GM23338 (cell line): ENCODE measurements around the gene ZNRF1. TPM values are rescaled to one million over a fixed set of nuclear protein-coding genes. Genes with fewer than 3 reads are reported as not detected.

Experiments used
- ATAC-seq: fragments of 200-7000 bp; cut with Tn5 transposase; 3 replicates; pipeline ENCODE4 v1.9.1; 2020
- DNase-seq: peaks from one replicate; pipeline ENCODE4 v3.0.0-alpha.2; 2015; ENCODE audit warnings: low spot score
- H2AFZ ChIP-seq: fragments of 200-600 bp; sonication (generic); 2 replicates; pipeline ENCODE4 v1.8.0; 2016; ENCODE audit warnings: antibody characterized with exemption, mild to moderate bottlenecking, moderate library complexity
- H3F3A ChIP-seq: fragments of 200-600 bp; sonication (generic); replicated peaks from 2 replicates; pipeline ENCODE4 v1.8.0; 2017; ENCODE audit warnings: antibody characterized with exemption, mixed run types, low read depth
- H3K27ac ChIP-seq: fragments of 200-600 bp; sonication (generic); 2 replicates; pipeline ENCODE4 v1.6.1; 2016; ENCODE audit warnings: low read depth
- H3K27me3 ChIP-seq: fragments of 200-600 bp; sonication (generic); 2 replicates; pipeline ENCODE4 v1.8.0; 2016; ENCODE audit warnings: mild to moderate bottlenecking, mixed run types, moderate library complexity; ENCODE audit not compliant: insufficient read depth
- H3K36me3 ChIP-seq: fragments of 200-600 bp; sonication (generic); 2 replicates; pipeline ENCODE4 v1.8.0; 2016; ENCODE audit warnings: mild to moderate bottlenecking; ENCODE audit not compliant: insufficient read depth
- H3K4me1 ChIP-seq: fragments of 200-600 bp; sonication (generic); 2 replicates; pipeline ENCODE4 v1.8.0; 2016; ENCODE audit warnings: mild to moderate bottlenecking, moderate library complexity; ENCODE audit not compliant: insufficient read depth
- H3K4me2 ChIP-seq: fragments of 200-600 bp; sonication (generic); 2 replicates; pipeline ENCODE4 v1.7.1; 2017; ENCODE audit warnings: mixed run types
- H3K4me3 ChIP-seq: fragments of 200-600 bp; sonication (generic); 2 replicates; pipeline ENCODE4 v1.6.1; 2016; ENCODE audit warnings: mixed run types
- H3K79me2 ChIP-seq: fragments of 200-600 bp; sonication (generic); replicated peaks from 2 replicates; pipeline ENCODE4 v1.8.0; 2017; ENCODE audit warnings: mild to moderate bottlenecking; ENCODE audit not compliant: insufficient read depth
- H3K9me2 ChIP-seq: fragments of 200-600 bp; sonication (generic); 2 replicates; pipeline ENCODE4 v1.8.0; 2017; ENCODE audit not compliant: insufficient read depth
- H4K20me1 ChIP-seq: fragments of 200-600 bp; sonication (generic); replicated peaks from 2 replicates; pipeline ENCODE4 v1.8.0; 2017; ENCODE audit warnings: mild to moderate bottlenecking; ENCODE audit not compliant: insufficient read depth
- H3K27ac Mint-ChIP-seq: 2 replicates; pipeline ENCODE4 v1.8.0; 2020; ENCODE audit warnings: inconsistent platforms, mild to moderate bottlenecking, moderate library complexity, mixed read lengths
- H3K27me3 Mint-ChIP-seq: 3 replicates; pipeline ENCODE4 v1.8.0; 2022; ENCODE audit warnings: low read depth, mild to moderate bottlenecking, moderate library complexity, mixed read lengths, inconsistent platforms; ENCODE audit not compliant: insufficient read depth, poor library complexity
- H3K36me3 Mint-ChIP-seq: 3 replicates; pipeline ENCODE4 v1.8.0; 2021; ENCODE audit warnings: low read depth, mild to moderate bottlenecking, inconsistent platforms, moderate library complexity, mixed read lengths
- H3K4me1 Mint-ChIP-seq: 3 replicates; pipeline ENCODE4 v1.8.0; 2020; ENCODE audit warnings: mild to moderate bottlenecking, inconsistent platforms, mixed read lengths
- H3K4me3 Mint-ChIP-seq: 3 replicates; pipeline ENCODE4 v1.8.0; 2021; ENCODE audit warnings: moderate library complexity, mild to moderate bottlenecking, inconsistent platforms, mixed read lengths
- H3K9me3 Mint-ChIP-seq: 3 replicates; pipeline ENCODE4 v1.8.0; 2020; ENCODE audit warnings: moderate library complexity, mild to moderate bottlenecking, inconsistent platforms, mixed read lengths
- CREB1 ChIP-seq: fragments of 250-450 bp; sonication (Bioruptor Pico); IDR thresholded peaks from 2 replicates; pipeline ENCODE4 v1.5.0; 2020; ENCODE audit warnings: low read depth, mild to moderate bottlenecking, moderate library complexity
- EZH2 ChIP-seq: fragments of 200-600 bp; sonication (generic); IDR thresholded peaks from one replicate; pipeline ENCODE4 v1.8.0; 2017; ENCODE audit warnings: antibody characterized with exemption, mild to moderate bottlenecking, low read depth; ENCODE audit not compliant: unreplicated experiment
- EZH2phosphoT487 ChIP-seq: fragments of 200-600 bp; sonication (generic); IDR thresholded peaks from one replicate; pipeline ENCODE4 v1.8.1; 2018; ENCODE audit warnings: antibody characterized with exemption; ENCODE audit not compliant: unreplicated experiment
- JUNB ChIP-seq: IDR thresholded peaks from one replicate; pipeline ENCODE4 v1.6.1; 2016; ENCODE audit warnings: antibody characterized with exemption; ENCODE audit not compliant: unreplicated experiment
- NANOG ChIP-seq: IDR thresholded peaks from 2 replicates; pipeline ENCODE4 v1.6.1; 2016; ENCODE audit warnings: antibody characterized with exemption, borderline replicate concordance
- POLR2AphosphoS5 ChIP-seq: IDR thresholded peaks from 2 replicates; pipeline ENCODE4 v1.6.1; 2016; ENCODE audit warnings: antibody characterized with exemption, low read depth
- STAT1 ChIP-seq: IDR thresholded peaks from one replicate; pipeline ENCODE4 v1.6.1; 2016; ENCODE audit warnings: antibody characterized with exemption; ENCODE audit not compliant: unreplicated experiment
- ZNF114 ChIP-seq: fragments of 250-450 bp; sonication (Bioruptor Pico); IDR thresholded peaks from 2 replicates; pipeline ENCODE4 v1.5.0; 2020; ENCODE audit warnings: mild to moderate bottlenecking, moderate library complexity
- ZNF331 ChIP-seq: fragments of 250-450 bp; sonication (Bioruptor Pico); IDR thresholded peaks from 2 replicates; pipeline ENCODE4 v1.5.0; 2020; ENCODE audit warnings: low read depth, mild to moderate bottlenecking, moderate library complexity
- polyA plus RNA-seq: library from polyadenylated mRNA; unstranded; fragments of >200 nt; fragmentation: Nextera tagmentation; extraction: Ambion mirVana; gene quantifications from 2 replicates; pipeline ENCODE4 v1.2.1, GENCODE V29; 2016
- total RNA-seq: library from RNA; depleted of rRNA; stranded (reverse); fragments of >200 nt; shearing (Covaris generic); gene quantifications from 2 replicates; pipeline ENCODE4 v1.2.3, GENCODE V29; 2014
- TF ChIP-seq, protein P1 (sequence below): fragments of 250-450 bp; sonication (Bioruptor Pico); IDR thresholded peaks from 2 replicates; pipeline ENCODE4 v1.5.0; 2020; ENCODE audit warnings: mild to moderate bottlenecking, moderate library complexity
- TF ChIP-seq, protein P2 (sequence below): IDR thresholded peaks from one replicate; pipeline ENCODE4 v1.6.1; 2018; ENCODE audit warnings: antibody characterized with exemption; ENCODE audit not compliant: unreplicated experiment
- TF ChIP-seq, protein P3 (sequence below), 2 experiments: fragments of 200-600 bp in 1 of 2; sonication (generic) in 1 of 2; conservative IDR thresholded peaks; 2 replicates each; pipeline versions ENCODE4 v1.5.1 to v1.6.1; 2016 to 2017; ENCODE audit warnings: antibody characterized with exemption in 2 of 2, low read depth in 2 of 2, mild to moderate bottlenecking in 2 of 2, moderate library complexity in 1 of 2
- TF ChIP-seq, protein P4 (sequence below): IDR thresholded peaks from 2 replicates; pipeline ENCODE4 v1.6.1; 2016; ENCODE audit warnings: antibody characterized with exemption

Gene ZNRF1
- total and polyA plus RNA-seq, 2 experiments from 2014 or later = 22.4 to 42.1 TPM

DNA sequence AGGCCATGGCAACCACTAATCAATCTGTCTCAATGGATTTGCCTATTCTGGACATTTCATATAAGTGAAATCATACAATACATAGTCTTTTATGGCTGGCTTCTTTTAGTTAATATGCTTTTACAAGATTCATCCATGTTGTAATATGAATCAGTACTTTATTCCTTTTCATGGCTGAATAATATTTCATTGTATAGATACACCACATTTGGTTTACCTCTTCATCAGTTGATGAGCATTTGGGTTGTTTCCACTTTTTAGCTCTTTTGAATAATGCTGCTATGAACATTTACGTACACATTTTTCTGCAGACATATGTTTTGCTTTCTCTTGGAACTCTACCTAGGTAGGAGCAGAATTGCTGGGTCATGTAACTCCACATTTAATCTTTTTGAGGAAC, 2.8 kb upstream of the ZNRF1 start:
- Histone ChIP-seq H3F3A (peaks cover 10% of the 10 kb centered on the region), H3K27ac (no peak overlapping the region), H2AFZ (no peak overlapping the region), H3K27me3 (peaks cover 8% of the 10 kb centered on the region), H3K4me1 (peaks cover 22% of the 10 kb centered on the region), H3K36me3 (no peaks in the 10 kb centered on the region), H3K79me2 (peaks cover 18% of the 10 kb centered on the region), H3K4me3 (no peak overlapping the region), H3K9me2 (no peaks in the 10 kb centered on the region), H4K20me1 (peaks cover 10% of the 10 kb centered on the region), H3K4me2 (no peak overlapping the region)
- Mint-ChIP-seq H3K4me1 (peaks cover 34% of the 10 kb centered on the region), H3K36me3 (no peaks in the 10 kb centered on the region), H3K9me3 (no peaks in the 10 kb centered on the region), H3K4me3 (no peak overlapping the region), H3K27ac (no peak overlapping the region), H3K27me3 (peaks cover 19% of the 10 kb centered on the region)
- TF ChIP-seq EZH2 = no peak
- TF ChIP-seq STAT1 = no peak
- TF ChIP-seq, protein P1, sequence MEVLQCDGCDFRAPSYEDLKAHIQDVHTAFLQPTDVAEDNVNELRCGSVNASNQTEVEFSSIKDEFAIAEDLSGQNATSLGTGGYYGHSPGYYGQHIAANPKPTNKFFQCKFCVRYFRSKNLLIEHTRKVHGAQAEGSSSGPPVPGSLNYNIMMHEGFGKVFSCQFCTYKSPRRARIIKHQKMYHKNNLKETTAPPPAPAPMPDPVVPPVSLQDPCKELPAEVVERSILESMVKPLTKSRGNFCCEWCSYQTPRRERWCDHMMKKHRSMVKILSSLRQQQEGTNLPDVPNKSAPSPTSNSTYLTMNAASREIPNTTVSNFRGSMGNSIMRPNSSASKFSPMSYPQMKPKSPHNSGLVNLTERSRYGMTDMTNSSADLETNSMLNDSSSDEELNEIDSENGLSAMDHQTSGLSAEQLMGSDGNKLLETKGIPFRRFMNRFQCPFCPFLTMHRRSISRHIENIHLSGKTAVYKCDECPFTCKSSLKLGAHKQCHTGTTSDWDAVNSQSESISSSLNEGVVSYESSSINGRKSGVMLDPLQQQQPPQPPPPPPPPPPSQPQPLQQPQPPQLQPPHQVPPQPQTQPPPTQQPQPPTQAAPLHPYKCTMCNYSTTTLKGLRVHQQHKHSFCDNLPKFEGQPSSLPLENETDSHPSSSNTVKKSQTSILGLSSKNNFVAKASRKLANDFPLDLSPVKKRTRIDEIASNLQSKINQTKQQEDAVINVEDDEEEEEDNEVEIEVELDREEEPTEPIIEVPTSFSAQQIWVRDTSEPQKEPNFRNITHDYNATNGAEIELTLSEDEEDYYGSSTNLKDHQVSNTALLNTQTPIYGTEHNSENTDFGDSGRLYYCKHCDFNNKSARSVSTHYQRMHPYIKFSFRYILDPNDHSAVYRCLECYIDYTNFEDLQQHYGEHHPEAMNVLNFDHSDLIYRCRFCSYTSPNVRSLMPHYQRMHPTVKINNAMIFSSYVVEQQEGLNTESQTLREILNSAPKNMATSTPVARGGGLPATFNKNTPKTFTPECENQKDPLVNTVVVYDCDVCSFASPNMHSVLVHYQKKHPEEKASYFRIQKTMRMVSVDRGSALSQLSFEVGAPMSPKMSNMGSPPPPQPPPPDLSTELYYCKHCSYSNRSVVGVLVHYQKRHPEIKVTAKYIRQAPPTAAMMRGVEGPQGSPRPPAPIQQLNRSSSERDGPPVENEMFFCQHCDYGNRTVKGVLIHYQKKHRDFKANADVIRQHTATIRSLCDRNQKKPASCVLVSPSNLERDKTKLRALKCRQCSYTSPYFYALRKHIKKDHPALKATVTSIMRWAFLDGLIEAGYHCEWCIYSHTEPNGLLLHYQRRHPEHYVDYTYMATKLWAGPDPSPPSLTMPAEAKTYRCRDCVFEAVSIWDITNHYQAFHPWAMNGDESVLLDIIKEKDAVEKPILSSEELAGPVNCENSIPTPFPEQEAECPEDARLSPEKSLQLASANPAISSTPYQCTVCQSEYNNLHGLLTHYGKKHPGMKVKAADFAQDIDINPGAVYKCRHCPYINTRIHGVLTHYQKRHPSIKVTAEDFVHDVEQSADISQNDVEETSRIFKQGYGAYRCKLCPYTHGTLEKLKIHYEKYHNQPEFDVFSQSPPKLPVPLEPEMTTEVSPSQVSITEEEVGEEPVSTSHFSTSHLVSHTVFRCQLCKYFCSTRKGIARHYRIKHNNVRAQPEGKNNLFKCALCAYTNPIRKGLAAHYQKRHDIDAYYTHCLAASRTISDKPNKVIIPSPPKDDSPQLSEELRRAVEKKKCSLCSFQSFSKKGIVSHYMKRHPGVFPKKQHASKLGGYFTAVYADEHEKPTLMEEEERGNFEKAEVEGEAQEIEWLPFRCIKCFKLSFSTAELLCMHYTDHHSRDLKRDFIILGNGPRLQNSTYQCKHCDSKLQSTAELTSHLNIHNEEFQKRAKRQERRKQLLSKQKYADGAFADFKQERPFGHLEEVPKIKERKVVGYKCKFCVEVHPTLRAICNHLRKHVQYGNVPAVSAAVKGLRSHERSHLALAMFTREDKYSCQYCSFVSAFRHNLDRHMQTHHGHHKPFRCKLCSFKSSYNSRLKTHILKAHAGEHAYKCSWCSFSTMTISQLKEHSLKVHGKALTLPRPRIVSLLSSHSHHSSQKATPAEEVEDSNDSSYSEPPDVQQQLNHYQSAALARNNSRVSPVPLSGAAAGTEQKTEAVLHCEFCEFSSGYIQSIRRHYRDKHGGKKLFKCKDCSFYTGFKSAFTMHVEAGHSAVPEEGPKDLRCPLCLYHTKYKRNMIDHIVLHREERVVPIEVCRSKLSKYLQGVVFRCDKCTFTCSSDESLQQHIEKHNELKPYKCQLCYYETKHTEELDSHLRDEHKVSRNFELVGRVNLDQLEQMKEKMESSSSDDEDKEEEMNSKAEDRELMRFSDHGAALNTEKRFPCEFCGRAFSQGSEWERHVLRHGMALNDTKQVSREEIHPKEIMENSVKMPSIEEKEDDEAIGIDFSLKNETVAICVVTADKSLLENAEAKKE = no peak
- TF ChIP-seq, protein P2, sequence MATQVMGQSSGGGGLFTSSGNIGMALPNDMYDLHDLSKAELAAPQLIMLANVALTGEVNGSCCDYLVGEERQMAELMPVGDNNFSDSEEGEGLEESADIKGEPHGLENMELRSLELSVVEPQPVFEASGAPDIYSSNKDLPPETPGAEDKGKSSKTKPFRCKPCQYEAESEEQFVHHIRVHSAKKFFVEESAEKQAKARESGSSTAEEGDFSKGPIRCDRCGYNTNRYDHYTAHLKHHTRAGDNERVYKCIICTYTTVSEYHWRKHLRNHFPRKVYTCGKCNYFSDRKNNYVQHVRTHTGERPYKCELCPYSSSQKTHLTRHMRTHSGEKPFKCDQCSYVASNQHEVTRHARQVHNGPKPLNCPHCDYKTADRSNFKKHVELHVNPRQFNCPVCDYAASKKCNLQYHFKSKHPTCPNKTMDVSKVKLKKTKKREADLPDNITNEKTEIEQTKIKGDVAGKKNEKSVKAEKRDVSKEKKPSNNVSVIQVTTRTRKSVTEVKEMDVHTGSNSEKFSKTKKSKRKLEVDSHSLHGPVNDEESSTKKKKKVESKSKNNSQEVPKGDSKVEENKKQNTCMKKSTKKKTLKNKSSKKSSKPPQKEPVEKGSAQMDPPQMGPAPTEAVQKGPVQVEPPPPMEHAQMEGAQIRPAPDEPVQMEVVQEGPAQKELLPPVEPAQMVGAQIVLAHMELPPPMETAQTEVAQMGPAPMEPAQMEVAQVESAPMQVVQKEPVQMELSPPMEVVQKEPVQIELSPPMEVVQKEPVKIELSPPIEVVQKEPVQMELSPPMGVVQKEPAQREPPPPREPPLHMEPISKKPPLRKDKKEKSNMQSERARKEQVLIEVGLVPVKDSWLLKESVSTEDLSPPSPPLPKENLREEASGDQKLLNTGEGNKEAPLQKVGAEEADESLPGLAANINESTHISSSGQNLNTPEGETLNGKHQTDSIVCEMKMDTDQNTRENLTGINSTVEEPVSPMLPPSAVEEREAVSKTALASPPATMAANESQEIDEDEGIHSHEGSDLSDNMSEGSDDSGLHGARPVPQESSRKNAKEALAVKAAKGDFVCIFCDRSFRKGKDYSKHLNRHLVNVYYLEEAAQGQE = no peak
- TF ChIP-seq, protein P3, sequence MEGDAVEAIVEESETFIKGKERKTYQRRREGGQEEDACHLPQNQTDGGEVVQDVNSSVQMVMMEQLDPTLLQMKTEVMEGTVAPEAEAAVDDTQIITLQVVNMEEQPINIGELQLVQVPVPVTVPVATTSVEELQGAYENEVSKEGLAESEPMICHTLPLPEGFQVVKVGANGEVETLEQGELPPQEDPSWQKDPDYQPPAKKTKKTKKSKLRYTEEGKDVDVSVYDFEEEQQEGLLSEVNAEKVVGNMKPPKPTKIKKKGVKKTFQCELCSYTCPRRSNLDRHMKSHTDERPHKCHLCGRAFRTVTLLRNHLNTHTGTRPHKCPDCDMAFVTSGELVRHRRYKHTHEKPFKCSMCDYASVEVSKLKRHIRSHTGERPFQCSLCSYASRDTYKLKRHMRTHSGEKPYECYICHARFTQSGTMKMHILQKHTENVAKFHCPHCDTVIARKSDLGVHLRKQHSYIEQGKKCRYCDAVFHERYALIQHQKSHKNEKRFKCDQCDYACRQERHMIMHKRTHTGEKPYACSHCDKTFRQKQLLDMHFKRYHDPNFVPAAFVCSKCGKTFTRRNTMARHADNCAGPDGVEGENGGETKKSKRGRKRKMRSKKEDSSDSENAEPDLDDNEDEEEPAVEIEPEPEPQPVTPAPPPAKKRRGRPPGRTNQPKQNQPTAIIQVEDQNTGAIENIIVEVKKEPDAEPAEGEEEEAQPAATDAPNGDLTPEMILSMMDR (conservative IDR thresholded peaks at IDR 0.05; ENCODE audit: low read depth in 2 of 2) = no peak
- TF ChIP-seq JUNB = no peak
- no peak for TF ChIP-seq CREB1 (CRISPR knock-in tag)
- TF ChIP-seq ZNF331 (CRISPR knock-in tag) = no peak
- TF ChIP-seq, protein P4, sequence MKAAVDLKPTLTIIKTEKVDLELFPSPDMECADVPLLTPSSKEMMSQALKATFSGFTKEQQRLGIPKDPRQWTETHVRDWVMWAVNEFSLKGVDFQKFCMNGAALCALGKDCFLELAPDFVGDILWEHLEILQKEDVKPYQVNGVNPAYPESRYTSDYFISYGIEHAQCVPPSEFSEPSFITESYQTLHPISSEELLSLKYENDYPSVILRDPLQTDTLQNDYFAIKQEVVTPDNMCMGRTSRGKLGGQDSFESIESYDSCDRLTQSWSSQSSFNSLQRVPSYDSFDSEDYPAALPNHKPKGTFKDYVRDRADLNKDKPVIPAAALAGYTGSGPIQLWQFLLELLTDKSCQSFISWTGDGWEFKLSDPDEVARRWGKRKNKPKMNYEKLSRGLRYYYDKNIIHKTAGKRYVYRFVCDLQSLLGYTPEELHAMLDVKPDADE = no peak
- TF ChIP-seq NANOG = no peak
- TF ChIP-seq ZNF114 = no peak
- TF ChIP-seq EZH2phosphoT487 = no peak
- TF ChIP-seq POLR2AphosphoS5 = no peak
- ATAC-seq = no peak
- no peak for DNase-seq
